GM12801 (cell line): ENCODE results near the gene MZT2B.

ENCODE experiments used
- TF ChIP-seq, protein P1 (sequence below): IDR thresholded peaks from one replicate; pipeline ENCODE4 v1.5.1; 2011; ENCODE audit warnings: control low read depth; ENCODE audit not compliant: insufficient read length; ENCODE audit errors: extremely low read depth

MZT2B gene

DNA sequence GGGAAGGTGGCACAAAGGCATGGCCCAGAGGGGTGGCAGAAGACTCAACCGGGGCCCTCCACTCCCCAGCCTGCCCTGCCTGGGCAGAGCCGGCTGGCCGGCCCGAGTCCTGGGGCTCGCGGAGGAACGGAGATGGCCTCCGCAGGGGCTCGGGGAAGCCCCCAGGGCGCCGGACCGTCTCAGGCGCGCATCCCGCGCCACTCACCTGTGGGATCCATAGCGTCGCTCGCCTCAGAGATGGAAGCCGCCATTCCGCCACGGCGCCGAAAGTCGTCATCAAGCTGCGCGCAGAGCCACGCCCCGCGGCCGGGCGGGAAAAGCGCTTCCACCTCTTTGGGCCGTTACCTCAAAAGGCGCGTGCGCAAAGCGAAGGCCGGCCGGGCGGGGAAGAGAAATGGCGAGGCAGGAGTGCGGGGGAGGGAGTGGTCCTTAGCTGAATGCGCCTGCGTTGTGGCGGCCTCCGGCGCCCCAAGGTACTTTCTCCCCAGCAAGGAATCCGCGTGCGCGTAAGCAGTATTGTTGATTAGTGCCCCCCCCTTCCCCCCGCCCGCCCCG, 660 bp upstream of the MZT2B start, which contains the start of gene SMPD4:
TSS of gene SMPD4 (minus strand) at position 278 of the 555 bp plus-strand sequence. CDS start 5,010 bp downstream, outside the sequence.
- TF ChIP-seq, protein P1, sequence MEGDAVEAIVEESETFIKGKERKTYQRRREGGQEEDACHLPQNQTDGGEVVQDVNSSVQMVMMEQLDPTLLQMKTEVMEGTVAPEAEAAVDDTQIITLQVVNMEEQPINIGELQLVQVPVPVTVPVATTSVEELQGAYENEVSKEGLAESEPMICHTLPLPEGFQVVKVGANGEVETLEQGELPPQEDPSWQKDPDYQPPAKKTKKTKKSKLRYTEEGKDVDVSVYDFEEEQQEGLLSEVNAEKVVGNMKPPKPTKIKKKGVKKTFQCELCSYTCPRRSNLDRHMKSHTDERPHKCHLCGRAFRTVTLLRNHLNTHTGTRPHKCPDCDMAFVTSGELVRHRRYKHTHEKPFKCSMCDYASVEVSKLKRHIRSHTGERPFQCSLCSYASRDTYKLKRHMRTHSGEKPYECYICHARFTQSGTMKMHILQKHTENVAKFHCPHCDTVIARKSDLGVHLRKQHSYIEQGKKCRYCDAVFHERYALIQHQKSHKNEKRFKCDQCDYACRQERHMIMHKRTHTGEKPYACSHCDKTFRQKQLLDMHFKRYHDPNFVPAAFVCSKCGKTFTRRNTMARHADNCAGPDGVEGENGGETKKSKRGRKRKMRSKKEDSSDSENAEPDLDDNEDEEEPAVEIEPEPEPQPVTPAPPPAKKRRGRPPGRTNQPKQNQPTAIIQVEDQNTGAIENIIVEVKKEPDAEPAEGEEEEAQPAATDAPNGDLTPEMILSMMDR, result no peak

DNA sequence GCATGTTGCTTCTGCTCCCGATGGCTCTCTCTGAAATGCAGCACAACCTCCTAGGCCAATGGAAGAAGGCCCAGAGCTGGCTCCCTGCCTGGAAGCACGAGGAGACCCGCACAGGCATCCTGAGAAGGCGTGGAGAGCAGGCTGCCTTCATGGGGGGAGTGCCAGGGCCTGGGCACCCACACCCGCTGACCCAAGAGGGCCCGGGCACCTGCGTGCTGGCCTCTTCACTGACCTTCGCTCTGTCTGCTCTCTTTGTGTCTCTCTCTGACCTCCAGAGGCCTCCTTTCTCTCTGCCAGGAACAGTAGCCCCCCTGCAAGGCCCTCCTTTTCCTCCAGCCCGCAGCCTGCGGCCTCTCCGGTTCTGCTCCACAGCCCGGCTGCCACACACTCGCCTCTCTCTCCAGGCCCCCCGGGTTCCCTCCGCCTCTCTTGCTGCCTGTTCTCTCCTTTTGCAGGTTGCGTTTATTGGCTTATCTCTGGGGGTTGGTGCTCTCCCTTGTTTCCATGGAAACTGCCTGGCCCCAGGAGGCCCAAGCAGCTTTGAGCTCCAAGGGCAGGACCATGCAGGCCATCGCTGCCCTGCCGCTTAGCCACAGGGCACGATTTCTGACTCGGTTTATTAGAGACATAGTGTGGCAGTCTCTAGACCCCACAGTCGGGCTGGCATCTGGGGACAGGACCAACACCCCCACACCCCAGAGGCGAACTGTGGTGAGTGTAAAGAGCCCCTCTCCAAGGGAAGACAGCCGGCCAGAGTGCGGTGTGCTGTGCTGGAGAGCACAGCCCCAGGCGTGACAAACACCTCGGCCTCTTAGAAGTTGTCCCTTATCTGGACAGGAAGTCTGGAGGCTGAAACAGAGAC, 1.7 kb downstream of the MZT2B start:
- TF ChIP-seq, protein P1, result no peak

DNA sequence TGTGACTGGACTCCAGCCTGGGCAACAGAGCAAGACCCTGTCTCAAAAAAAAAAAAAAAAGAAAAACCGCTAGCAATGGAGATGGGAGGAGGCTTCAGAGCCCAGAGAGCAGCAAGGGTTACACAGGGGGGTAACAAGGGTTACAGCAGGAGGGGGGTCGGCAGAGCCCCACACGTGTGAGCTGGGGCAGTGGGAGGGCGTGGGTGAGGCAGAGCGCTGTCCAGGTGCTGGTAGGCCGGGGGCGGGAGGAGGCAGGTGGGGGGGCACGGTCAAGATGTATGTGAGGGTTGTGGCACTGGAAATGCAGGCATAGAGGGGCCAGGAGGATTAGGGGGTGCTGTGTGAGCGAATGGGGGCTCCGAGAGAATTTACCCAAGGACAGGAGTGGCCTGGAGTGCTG, 3.4 kb downstream of the MZT2B start:
- TF ChIP-seq, protein P1, result no peak

GRCh38 chr2:130185896-130186295, 3.8 kb downstream of the MZT2B start:
- TF ChIP-seq, protein P1, result no peak

- TF ChIP-seq, protein P1, result no peak
Measured at GRCh38 chr2:130186391-130186790, 4.3 kb downstream of the MZT2B start.

DNA sequence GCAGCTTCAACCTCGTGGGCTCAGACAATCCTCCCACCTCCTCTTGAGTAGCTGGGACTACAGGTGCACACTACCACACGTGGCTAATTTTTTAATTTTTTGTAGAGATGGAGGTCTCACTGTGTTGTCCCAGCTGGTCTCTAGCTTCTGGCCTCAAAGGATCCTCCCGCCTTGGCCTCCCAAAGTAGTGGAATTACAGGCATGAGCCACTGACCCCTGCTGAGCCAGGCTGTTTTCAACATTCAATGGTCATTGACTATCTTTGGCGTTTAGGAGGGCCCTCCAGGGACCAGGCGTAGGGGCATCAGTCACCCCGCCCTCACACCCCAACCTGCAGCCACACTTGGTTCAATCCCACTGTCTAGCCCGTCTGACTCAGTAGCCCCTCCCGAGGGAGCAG, 5.2 kb downstream of the MZT2B start:
- TF ChIP-seq, protein P1, result no peak

GRCh38 chr2:130190237-130190636, 8.2 kb downstream of the MZT2B start:
- TF ChIP-seq, protein P1, result no peak
